ENCODE measurements around the gene ZNF672.
A peak's percentile ranks its signal among the peaks of the same experiment; 100 is the strongest.
"Not testable (repeated sequence)": the region's sequence is repeated elsewhere in the genome, so short reads cannot be mapped to it uniquely, and the experiment has no call there.

ZNF672 gene

GRCh38 chr1:248812736-248813425 lies 25.1 kb upstream of the ZNF672 start:
- DNase-seq (ENCODE audit: low read depth), result no peak

GRCh38 chr1:248813546-248813945 lies 24.5 kb upstream of the ZNF672 start:
- no peak for DNase-seq (ENCODE audit: low read depth)

GRCh38 chr1:248814351-248814750 lies 23.7 kb upstream of the ZNF672 start:
- DNase-seq (ENCODE audit: low read depth), result no peak

GRCh38 chr1:248815407-248816034 lies 22.5 kb upstream of the ZNF672 start:
- no peak for DNase-seq (ENCODE audit: low read depth)

GRCh38 chr1:248816042-248816851 lies 21.8 kb upstream of the ZNF672 start:
- no peak for DNase-seq (ENCODE audit: low read depth)

GRCh38 chr1:248817065-248817464 lies 21.0 kb upstream of the ZNF672 start:
- DNase-seq (ENCODE audit: low read depth), result no peak

GRCh38 chr1:248818505-248819374 lies 19.3 kb upstream of the ZNF672 start:
- no peak for DNase-seq (ENCODE audit: low read depth)

GRCh38 chr1:248820041-248820585 lies 17.9 kb upstream of the ZNF672 start:
- no peak for DNase-seq (ENCODE audit: low read depth)

- no peak for DNase-seq (ENCODE audit: low read depth)
Observed at GRCh38 chr1:248821101-248821500, 16.9 kb upstream of the ZNF672 start.

GRCh38 chr1:248821641-248822040 lies 16.4 kb upstream of the ZNF672 start:
- DNase-seq (ENCODE audit: low read depth), result no peak

GRCh38 chr1:248822148-248823032 lies 15.6 kb upstream of the ZNF672 start:
- no peak for DNase-seq (ENCODE audit: low read depth)

GRCh38 chr1:248823517-248824001 lies 14.5 kb upstream of the ZNF672 start:
- no peak for DNase-seq (ENCODE audit: low read depth)

GRCh38 chr1:248824301-248824700 lies 13.7 kb upstream of the ZNF672 start:
- DNase-seq (ENCODE audit: low read depth), result no peak

GRCh38 chr1:248824701-248825100 lies 13.3 kb upstream of the ZNF672 start:
- DNase-seq (ENCODE audit: low read depth), result no peak

GRCh38 chr1:248825136-248825535 lies 12.9 kb upstream of the ZNF672 start:
- no peak for DNase-seq (ENCODE audit: low read depth)

GRCh38 chr1:248825573-248825908 lies 12.5 kb upstream of the ZNF672 start:
- DNase-seq (ENCODE audit: low read depth), result no peak

GRCh38 chr1:248825909-248826760 lies 11.9 kb upstream of the ZNF672 start, which contains the start of gene SH3BP5L:
Gene SH3BP5L, minus strand, starts transcription at chr1:248825915. Its CDS starts 980 bp downstream, at chr1:248824935.
- DNase-seq (ENCODE audit: low read depth), result peak; percentile 85

GRCh38 chr1:248828845-248829244 lies 9.2 kb upstream of the ZNF672 start:
- DNase-seq (ENCODE audit: low read depth), result no peak

GRCh38 chr1:248830718-248831017 lies 7.4 kb upstream of the ZNF672 start:
- DNase-seq (ENCODE audit: low read depth), result not testable (repeated sequence)

GRCh38 chr1:248831842-248832241 lies 6.2 kb upstream of the ZNF672 start:
- no peak for DNase-seq (ENCODE audit: low read depth)
